Sigmoid colon (tissue), 7 donors: ENCODE results near the gene ZNF268. TPM values are rescaled to one million over a fixed set of nuclear protein-coding genes. Genes with fewer than 3 reads are reported as not detected.

Experiments
- DNase-seq: peaks from one replicate; pipeline ENCODE4 v3.0.0-alpha.2; 2019
- H3K27ac ChIP-seq, 4 donors: fragments of 200-600 bp; sonication (generic); one replicate each; pipeline ENCODE4 v1.5.1; 2016 to 2019; ENCODE audit warnings: mild to moderate bottlenecking in 1 of 4
- H3K27me3 ChIP-seq, 3 donors: fragments of 200-600 bp; sonication (generic); one replicate each; pipeline ENCODE4 v1.5.1; 2019; ENCODE audit warnings: mild to moderate bottlenecking in 1 of 3
- H3K36me3 ChIP-seq, 4 donors: fragments of 200-600 bp; sonication (generic); one replicate each; pipeline ENCODE4 v1.5.1; 2016 to 2019
- H3K4me1 ChIP-seq, 4 donors: fragments of 200-600 bp; sonication (generic); one replicate each; pipeline ENCODE4 v1.5.1; 2017 to 2019
- H3K4me3 ChIP-seq, 4 donors: fragments of 200-600 bp; sonication (generic); one replicate each; pipeline ENCODE4 v1.5.1; 2017 to 2019; ENCODE audit warnings: mild to moderate bottlenecking in 2 of 4, moderate library complexity in 1 of 4
- H3K9me3 ChIP-seq, 4 donors: fragments of 200-600 bp in 3 of 4; sonication (generic) in 3 of 4; one replicate each; pipeline versions ENCODE4 v1.5.1 to v1.6.1; 2013 to 2019
- CTCF ChIP-seq, 4 experiments: fragments of 450-650 bp in 3 of 4; fragments of 200-600 bp in 1 of 4; IDR thresholded peaks; one replicate each; pipeline ENCODE4 v1.5.1; 2016 to 2019; ENCODE audit warnings: antibody characterized with exemption in 4 of 4, mild to moderate bottlenecking in 3 of 4, moderate library complexity in 2 of 4
- EP300 ChIP-seq, 4 donors: sonication (generic); formaldehyde crosslinking; IDR thresholded peaks; one replicate each; pipeline ENCODE4 v1.6.1; 2017; ENCODE audit warnings: antibody characterized with exemption in 4 of 4
- POLR2A ChIP-seq, 2 donors: fragments of 450-650 bp; IDR thresholded peaks; one replicate each; pipeline ENCODE4 v1.6.1; 2016; ENCODE audit warnings: antibody characterized with exemption in 2 of 2, mild to moderate bottlenecking in 2 of 2, moderate library complexity in 2 of 2
- POLR2AphosphoS5 ChIP-seq, 4 donors: sonication (generic); formaldehyde crosslinking; IDR thresholded peaks; one replicate each; pipeline ENCODE4 v1.6.1; 2017; ENCODE audit warnings: antibody characterized with exemption in 4 of 4
- WGBS, 2 donors: extraction: QIAGEN DNeasy Blood & Tissue Kit; methylation state at CpG; one replicate each; pipeline ENCODE4 v1.1.7; 2013; 5-methylcytosine and 5-hydroxymethylcytosine counted together
- intact Hi-C: fragments of 100-400 bp; cut with DNase I; formaldehyde crosslinking; loops from one replicate; pipeline ENCODE4 v1.15.1; 2023
- polyA plus RNA-seq, 3 donors: library from polyadenylated mRNA; stranded (reverse); fragments of 200-250 nt; gene quantifications; one replicate each; pipeline ENCODE4 v1.2.3, GENCODE V29; 2013
- total RNA-seq, 4 donors: library from RNA; depleted of rRNA; stranded (reverse); fragments of >200 nt; gene quantifications; one replicate each; pipeline ENCODE4 v1.1.0, GENCODE V29; 2016
- donor health status: healthy with polysubstance abuse.
- donor health status: Bipolar disorder and iron deficiency.
- donor health status: healthy.

Gene ZNF268
- total and polyA plus RNA-seq, 7 donors, result 2.8 to 21.9 (median 12.8) TPM

- DNase-seq, result no peak
- Histone ChIP-seq H3K9me3 (peaks cover 0 to 15% (median under 1%) of the 10 kb centered on the region in 4 donors), H3K27ac (no peak overlapping the region), H3K36me3 (no peaks in the 10 kb centered on the region), H3K4me1 (no peaks in the 10 kb centered on the region), H3K4me3 (no peak overlapping the region), H3K27me3 (peaks cover 0 to 9% (median 3%) of the 10 kb centered on the region in 3 donors)
- WGBS, 2 donors, result 72 to 78% methylated on average over 3 of the region's 3 CpGs
- intact Hi-C loops, result no loop called here
- TF ChIP-seq CTCF (IDR thresholded peaks at IDR 0.05), result no peak
- no peak for TF ChIP-seq EP300 (IDR thresholded peaks at IDR 0.05)
- no peak for TF ChIP-seq POLR2AphosphoS5 (IDR thresholded peaks at IDR 0.05)
- no peak for TF ChIP-seq POLR2A (IDR thresholded peaks at IDR 0.05)
Measured at GRCh38 chr12:133231001-133231400, 49.7 kb downstream of the ZNF268 start.

- Histone ChIP-seq H3K27me3 (peaks cover 0 to 21% (median 12%) of the 10 kb centered on the region in 3 donors), H3K9me3 (peaks cover 0 to 21% (median 4%) of the 10 kb centered on the region in 4 donors), H3K27ac (no peak overlapping the region), H3K4me3 (no peak overlapping the region), H3K4me1 (no peaks in the 10 kb centered on the region), H3K36me3 (no peaks in the 10 kb centered on the region)
- intact Hi-C loops, result no loop called here
- no peak for TF ChIP-seq CTCF (IDR thresholded peaks at IDR 0.05)
- no peak for TF ChIP-seq POLR2AphosphoS5 (IDR thresholded peaks at IDR 0.05)
- TF ChIP-seq EP300 (IDR thresholded peaks at IDR 0.05), result no peak
- no peak for TF ChIP-seq POLR2A (IDR thresholded peaks at IDR 0.05)
- 85 to 86% methylated on average over 6 of the region's 6 CpGs for whole genome bisulfite sequencing, 2 donors
- DNase-seq, result no peak
Measured at GRCh38 chr12:133233006-133233405, 51.7 kb downstream of the ZNF268 start.

- 89 to 90% methylated on average over 18 of the region's 18 CpGs for WGBS, 2 donors
Measured at GRCh38 chr12:133233993-133234564, 52.8 kb downstream of the ZNF268 start.

GRCh38 chr12:133234971-133235370 is 53.7 kb downstream of the ZNF268 start:
- no peak overlapping the region for H3K27ac ChIP-seq
- WGBS, 2 donors, result 63 to 78% methylated on average over 20 of the region's 20 CpGs
- no peak for DNase-seq
- H3K9me3 ChIP-seq, result peaks cover 0 to 22% (median 5%) of the 10 kb centered on the region in 4 donors
- intact Hi-C loops, result no loop called here
- peaks cover 0 to 26% (median 12%) of the 10 kb centered on the region in 3 donors for H3K27me3 ChIP-seq
- no peaks in the 10 kb centered on the region for H3K4me1 ChIP-seq
- no peaks in the 10 kb centered on the region for H3K36me3 ChIP-seq
- no peak overlapping the region for H3K4me3 ChIP-seq
- no peak for TF ChIP-seq CTCF (IDR thresholded peaks at IDR 0.05)
- TF ChIP-seq POLR2AphosphoS5 (IDR thresholded peaks at IDR 0.05), result no peak
- TF ChIP-seq EP300 (IDR thresholded peaks at IDR 0.05), result no peak
- TF ChIP-seq POLR2A (IDR thresholded peaks at IDR 0.05), result no peak

More at GRCh38 chr12:133233993-133234564, 52.8 kb downstream of the ZNF268 start:
- peaks cover 0 to 20% (median 4%) of the 10 kb centered on the region in 4 donors for H3K9me3 ChIP-seq
- intact Hi-C loops, result no loop called here
- H3K36me3 ChIP-seq, result no peaks in the 10 kb centered on the region
- H3K27ac ChIP-seq, result no peak overlapping the region
- TF ChIP-seq EP300 (IDR thresholded peaks at IDR 0.05) (no peak), POLR2AphosphoS5 (IDR thresholded peaks at IDR 0.05) (no peak), CTCF (IDR thresholded peaks at IDR 0.05) (no peak), POLR2A (IDR thresholded peaks at IDR 0.05) (no peak)
- no peak overlapping the region for H3K4me3 ChIP-seq
- H3K4me1 ChIP-seq, result no peaks in the 10 kb centered on the region
- peaks cover 0 to 26% (median 12%) of the 10 kb centered on the region in 3 donors for H3K27me3 ChIP-seq
- no peak for DNase-seq
